ENCODE results near the gene CFAP210. TPM values are rescaled to one million over a fixed set of nuclear protein-coding genes. Genes with fewer than 3 reads are reported as not detected.
"Not testable (repeated sequence)": the region's sequence is repeated elsewhere in the genome, so short reads cannot be mapped to it uniquely, and the experiment has no call there.

The CFAP210 gene
- total RNA-seq, 1 donor = not detected

- no peak for DNase-seq (ENCODE audit: low read depth)
- H3K4me3 ChIP-seq (ENCODE audit: low read depth, low read length) = no peak overlapping the region
- no peak for TF ChIP-seq CTCF (IDR thresholded peaks at IDR 0.05; ENCODE audit: insufficient read depth, low read depth, low read length)
Observed at GRCh38 chr2:169613876-169614275, 80.3 kb downstream of the CFAP210 start.

- no peak overlapping the region for H3K4me3 ChIP-seq (ENCODE audit: low read depth, low read length)
- DNase-seq (ENCODE audit: low read depth) = no peak
Observed at GRCh38 chr2:169609264-169609663, 84.9 kb downstream of the CFAP210 start.

GRCh38 chr2:169599568-169599967 is 94.6 kb downstream of the CFAP210 start:
- TF ChIP-seq CTCF (IDR thresholded peaks at IDR 0.05; ENCODE audit: insufficient read depth, low read depth, low read length) = no peak
- no peak overlapping the region for H3K4me3 ChIP-seq (ENCODE audit: low read depth, low read length)
- DNase-seq (ENCODE audit: low read depth) = no peak

More at GRCh38 chr2:169609264-169609663, 84.9 kb downstream of the CFAP210 start:
- no peak for TF ChIP-seq CTCF (IDR thresholded peaks at IDR 0.05; ENCODE audit: insufficient read depth, low read depth, low read length)

GRCh38 chr2:169598982-169599381 is 95.2 kb downstream of the CFAP210 start:
- H3K4me3 ChIP-seq (ENCODE audit: low read depth, low read length) = no peak overlapping the region
- TF ChIP-seq CTCF (IDR thresholded peaks at IDR 0.05; ENCODE audit: insufficient read depth, low read depth, low read length) = no peak
- no peak for DNase-seq (ENCODE audit: low read depth)

GRCh38 chr2:169596546-169596945 is 97.7 kb downstream of the CFAP210 start:
- not testable (repeated sequence) for H3K4me3 ChIP-seq (ENCODE audit: low read depth, low read length); DNase-seq (ENCODE audit: low read depth)

Small RNA genes within 50 kb of the gene (small RNA-seq; reads per million reads assigned to genes)
- gene RF00432 = not detected

Other genes starting within 250 kb of the CFAP210 start
- gene BBS5, start 214.9 kb downstream of the CFAP210 start, total RNA-seq = 5.6 and 6.1 TPM in 2 replicates
- 0.32 and 0.43 TPM in 2 replicates for gene KLHL41, start 184.7 kb downstream of the CFAP210 start, total RNA-seq
- gene FASTKD1, start 120.5 kb downstream of the CFAP210 start, total RNA-seq = 13.5 and 25.9 TPM in 2 replicates
- gene PPIG, start 110.1 kb downstream of the CFAP210 start, total RNA-seq = 21.6 and 35.8 TPM in 2 replicates
- gene PHOSPHO2, start 64 bp upstream of the CFAP210 start, total RNA-seq = 2.6 and 3.5 TPM in 2 replicates
- gene KLHL23, start 39.4 kb upstream of the CFAP210 start, total RNA-seq = 1.6 and 4.3 TPM in 2 replicates
- 91.5 and 125 TPM in 2 replicates for gene SSB, start 104.5 kb upstream of the CFAP210 start, total RNA-seq
- 51.8 and 61.8 TPM in 2 replicates for gene METTL5, start 130.5 kb upstream of the CFAP210 start, total RNA-seq
- gene UBR3, start 133.0 kb upstream of the CFAP210 start, total RNA-seq = 34.1 and 56.1 TPM in 2 replicates

Measured in fibroblast of villous mesenchyme (primary cell).